GM21390 (cell line): ENCODE results near the gene FRS2.

ENCODE experiments used
- ATAC-seq: cut with Tn5 transposase; IDR thresholded peaks from one replicate; pipeline ENCODE4 v1.9.1; 2021; ENCODE audit not compliant: unreplicated experiment

Gene FRS2

DNA sequence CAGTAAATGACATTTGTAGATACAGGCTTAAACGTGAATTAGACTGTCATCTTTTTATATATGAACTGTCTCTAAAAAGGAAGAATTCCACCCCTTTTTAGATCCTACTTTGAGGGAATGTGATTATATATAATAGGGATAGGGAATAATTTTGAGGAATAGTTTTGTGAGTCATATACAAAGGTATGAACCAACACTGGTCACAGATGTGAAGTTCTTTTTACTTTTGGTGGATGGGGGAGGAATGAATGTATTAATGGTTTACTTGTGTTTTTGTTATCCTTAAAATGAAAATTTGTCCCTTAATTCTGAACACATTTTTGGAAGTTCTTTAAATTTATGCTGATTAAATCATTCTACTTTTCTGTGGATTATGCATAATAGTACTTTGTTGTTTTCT lies 30.4 kb downstream of the FRS2 start:
- ATAC-seq, result no peak

DNA sequence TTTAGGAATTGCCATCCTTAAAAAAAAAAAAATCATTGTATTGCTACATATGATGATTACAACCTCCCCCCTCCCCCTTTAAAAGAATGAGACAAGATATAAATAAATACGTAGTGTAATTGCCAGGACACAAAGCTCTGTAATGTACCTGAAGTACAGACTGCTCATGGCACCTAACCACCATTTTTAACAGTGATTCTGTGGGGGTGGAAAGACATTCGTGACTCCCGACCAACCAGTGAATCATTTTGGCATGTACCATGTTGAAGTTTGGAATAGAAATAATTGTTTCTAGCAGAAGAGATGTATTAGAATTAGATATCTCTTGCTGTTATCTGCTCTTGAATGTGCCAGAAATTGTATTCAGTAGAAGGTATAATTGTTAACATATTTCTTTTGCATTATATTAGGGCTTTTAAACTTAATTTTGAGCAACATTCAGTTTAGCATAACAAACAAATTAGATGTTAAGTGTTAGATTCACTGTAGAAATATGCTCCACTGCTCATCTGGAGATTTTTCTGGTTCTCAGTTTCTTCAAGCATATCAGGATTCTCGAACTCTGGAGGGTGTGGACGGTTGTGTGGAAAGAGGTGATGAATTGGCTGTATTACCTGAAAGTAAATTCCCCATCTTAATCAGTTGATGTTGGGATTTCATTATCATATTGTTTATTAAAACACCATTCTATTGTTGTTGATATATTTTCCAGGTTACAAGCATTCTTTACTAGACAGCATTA lies 31.1 kb downstream of the FRS2 start:
- no peak for ATAC-seq

DNA sequence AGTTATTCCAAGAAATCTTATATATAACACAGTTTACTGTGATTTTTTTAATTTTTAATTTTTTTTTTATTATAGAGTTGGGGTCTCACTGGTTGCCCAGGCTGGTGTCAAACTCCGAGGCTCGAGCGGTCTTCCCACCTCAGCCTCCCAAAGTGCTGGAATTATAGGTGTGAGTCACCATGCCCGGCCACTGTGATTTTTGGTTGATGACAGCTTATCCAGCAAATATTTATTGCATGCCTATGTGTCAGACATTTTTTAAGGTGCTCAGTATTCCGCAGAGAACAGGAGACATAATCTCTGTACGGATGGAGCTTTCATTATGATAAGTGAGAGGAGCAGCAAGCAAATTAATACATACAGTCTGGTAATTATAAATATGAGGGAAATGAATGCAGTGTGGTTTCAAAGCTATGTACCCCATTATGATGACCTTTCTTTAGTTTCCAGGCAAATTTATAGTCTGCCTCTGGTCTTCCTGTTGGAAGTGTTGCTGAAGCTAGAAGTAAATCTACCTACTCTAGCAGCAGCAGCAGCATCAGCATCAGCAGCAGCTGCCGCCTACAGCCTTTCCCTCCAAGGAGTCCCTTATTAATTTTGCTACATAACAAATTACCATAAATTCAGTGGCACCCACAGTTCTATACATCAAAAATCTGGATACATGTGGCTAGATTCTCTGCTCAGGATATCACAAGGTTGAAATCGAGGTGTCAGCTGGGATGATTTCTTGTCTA lies 32.3 kb downstream of the FRS2 start:
- no peak for ATAC-seq

DNA sequence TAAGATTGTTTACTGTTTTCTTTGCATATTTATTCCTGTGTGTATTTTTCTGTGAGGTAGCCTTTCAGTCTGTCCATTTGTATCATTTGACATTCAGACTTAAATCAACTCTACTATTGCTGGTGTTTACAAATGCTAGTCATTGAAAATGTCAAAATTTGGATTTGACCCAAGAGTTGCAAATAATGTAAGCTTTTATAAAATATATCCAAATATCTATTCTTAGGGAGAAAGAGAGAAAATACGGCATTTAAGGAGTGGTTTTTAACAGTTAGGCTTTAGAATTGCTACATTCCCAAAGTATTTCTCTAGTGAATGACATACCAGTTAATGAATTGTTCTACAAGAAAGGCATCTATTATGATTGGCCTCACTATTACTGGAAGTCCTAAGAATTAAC lies 37.9 kb downstream of the FRS2 start:
- ATAC-seq, result no peak

- ATAC-seq, result no peak
Measured at GRCh38 chr12:69508621-69509020, 38.4 kb downstream of the FRS2 start.

- ATAC-seq, result no peak
Measured at GRCh38 chr12:69509308-69509736, 39.1 kb downstream of the FRS2 start.

DNA sequence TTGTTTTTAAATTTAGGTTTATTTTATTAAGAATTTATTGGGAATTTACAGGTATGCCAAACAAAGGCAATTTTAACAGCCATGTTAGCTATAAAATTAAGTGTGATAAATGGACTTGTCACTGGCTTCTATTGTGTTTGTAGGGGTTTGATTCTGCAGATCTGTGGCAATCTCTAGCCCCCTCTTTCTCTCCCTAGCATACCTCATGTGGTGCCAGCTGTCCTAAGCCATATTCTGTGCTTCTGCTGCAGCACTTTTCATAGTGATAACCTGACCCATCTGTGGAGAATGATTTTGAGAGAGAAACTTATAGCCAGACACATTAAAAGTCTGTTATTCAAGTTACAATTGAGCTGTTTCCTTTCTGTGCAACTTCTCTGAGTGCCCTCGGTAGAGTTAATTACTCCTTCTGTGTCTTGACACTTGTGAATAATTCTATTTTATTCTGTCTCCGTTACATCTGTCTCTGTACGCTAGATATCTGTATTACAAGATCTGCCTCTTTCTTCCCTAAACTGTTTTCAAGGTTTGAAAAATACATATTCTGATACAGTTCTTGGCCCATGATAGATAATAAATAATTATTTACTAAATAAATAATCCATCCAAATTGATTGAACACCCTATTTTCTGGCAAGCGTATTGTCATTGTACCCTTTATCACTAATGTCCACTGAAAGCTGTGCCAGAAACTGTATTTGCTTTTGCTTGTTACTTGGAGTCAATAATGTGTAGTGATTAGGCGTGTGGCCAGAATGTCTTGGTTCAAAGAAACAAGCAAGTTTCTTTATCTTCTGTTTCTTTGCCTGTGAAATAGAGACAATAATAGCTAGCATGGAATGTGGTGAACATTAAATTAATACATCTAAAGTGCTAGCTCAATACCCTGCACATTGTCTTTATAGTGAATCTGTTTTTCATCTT lies 40.0 kb downstream of the FRS2 start:
- no peak for ATAC-seq

DNA sequence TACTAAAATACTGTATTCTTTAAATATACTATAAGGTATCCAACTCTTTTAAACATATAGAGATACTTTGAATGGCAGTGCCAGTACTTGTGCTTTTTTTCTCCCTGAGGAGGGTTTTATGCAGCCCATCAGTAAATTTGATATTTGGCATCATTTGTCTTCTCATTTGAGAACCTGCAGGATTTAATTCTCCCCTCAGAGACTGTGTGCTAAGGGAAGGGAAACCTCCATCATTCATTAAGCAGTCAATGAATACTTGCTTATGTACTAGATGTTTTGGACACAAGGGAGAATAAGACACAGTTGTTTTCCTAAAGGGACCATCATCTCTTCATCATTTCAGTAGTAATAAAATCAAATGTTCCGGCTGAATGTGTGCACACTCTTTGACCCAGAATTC lies 40.8 kb downstream of the FRS2 start:
- ATAC-seq, result no peak

- ATAC-seq, result no peak
Measured at GRCh38 chr12:69511469-69512267, 41.5 kb downstream of the FRS2 start.

DNA sequence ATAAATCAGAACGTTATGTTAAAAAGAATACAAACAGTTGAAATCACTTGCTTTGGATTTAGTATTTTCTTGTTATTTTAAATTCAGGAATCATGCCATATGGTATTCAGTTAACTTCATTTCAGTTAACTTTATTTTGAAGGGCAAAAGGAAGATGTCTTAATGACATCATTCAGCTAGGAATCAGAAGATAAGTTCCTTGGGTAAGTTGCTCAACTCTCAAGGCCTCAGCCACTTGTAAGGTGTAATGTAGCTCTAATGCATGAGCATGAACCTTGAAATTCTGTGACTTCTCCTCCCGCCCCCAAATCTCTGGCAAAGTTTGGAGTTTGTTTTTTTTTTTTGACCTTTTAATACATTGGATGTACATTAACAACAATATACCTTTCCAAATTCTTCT lies 42.6 kb downstream of the FRS2 start:
- ATAC-seq, result no peak

DNA sequence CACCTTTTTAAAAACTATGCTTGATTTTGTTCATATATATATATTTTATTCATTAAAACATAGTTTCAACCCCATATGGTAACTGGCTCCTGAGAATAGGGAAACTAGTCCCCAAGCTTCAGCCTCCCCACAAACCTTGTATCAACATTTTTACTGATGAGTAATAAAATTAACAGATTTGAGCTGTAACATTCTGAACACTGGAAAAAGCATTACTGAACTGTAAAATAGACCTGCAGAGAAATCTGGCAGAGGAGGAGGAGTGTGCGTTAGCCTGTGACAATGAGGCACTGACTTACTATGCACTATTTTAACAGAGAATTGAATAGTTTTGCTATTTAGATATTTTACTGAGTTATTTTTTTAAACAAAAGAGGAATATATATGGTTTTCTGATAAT lies 43.1 kb downstream of the FRS2 start:
- no peak for ATAC-seq

- no peak for ATAC-seq
Measured at GRCh38 chr12:69514111-69514510, 43.9 kb downstream of the FRS2 start.

DNA sequence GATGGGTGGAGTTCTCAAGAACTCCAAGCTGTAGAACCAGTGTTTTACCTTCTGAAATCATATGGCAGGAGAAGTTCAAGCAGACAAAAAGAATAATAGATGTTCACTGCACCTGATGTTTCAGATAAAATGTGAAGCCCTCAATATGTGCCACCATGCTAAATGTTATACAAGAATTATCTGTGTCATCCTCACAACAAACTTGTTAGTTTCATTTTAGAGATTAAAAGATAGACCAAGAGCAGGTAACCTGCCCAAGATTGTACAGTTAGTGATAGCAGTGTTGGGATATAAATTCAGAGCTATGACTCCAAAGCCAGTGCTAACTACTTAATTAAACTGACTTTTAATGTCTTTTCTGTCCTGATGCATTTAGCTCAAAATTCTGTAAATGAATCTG lies 44.7 kb downstream of the FRS2 start:
- no peak for ATAC-seq

DNA sequence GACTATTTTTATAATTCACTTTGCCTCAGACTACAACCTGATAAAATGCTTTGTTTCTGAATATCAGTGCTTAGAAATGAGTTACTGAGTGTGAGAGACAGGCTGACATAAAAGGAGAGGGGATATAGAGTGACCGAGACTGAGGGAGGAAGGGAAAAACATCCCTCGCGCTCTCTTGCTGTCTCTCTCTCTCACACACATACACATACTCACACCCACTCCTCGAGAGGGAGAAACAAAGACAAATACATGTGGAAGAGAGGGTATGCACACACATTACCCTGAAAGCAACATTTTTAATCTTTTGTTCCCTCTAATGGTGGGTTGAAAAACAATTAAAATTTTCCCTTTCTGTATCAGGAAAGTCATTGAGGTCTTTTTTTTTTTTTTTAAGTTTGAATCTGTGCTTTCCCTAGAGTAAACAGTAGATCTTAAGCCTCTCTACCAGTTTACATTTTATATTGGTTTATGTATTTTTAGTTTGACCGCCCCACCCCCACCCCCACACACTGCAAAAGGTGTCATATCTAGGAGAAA lies 45.3 kb downstream of the FRS2 start:
- no peak for ATAC-seq

DNA sequence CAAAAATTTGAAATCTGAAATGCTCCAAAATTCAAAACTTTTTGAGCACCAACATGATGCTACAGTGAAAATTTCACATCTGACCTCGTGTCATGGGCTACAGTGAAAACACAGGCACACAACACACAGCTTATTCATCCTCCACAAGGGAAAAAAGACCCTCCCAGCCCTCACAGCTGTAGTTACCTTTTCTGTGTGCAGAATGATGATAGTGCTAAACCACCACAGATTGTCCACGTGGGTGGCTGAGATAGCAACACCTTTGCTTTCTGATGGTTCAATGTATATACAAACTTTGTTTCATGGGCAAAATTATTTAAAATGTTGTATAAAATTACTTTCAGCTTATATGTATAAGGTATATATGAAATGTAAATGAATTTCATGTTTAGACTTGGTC lies 46.8 kb downstream of the FRS2 start:
- ATAC-seq, result no peak

- no peak for ATAC-seq
Measured at GRCh38 chr12:69517406-69517805, 47.2 kb downstream of the FRS2 start.

DNA sequence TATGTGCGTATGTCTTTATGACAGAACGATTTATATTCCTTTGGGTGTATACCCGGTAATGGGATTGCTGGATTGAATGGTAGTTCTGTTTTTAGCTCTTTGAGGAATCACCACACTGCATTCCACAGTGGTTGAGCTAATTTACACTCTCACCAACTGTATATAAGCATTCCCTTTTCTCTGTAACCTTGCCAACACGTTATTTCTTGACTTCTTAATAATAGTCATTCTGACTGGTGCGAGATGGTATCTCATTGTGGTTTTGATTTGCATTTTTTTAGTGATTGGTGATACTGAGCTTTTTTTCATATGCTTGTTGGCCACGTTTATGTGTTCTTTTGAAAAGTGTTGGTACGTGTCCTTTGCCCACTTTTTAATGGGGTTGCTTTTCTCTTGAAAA lies 49.7 kb downstream of the FRS2 start:
- no peak for ATAC-seq

DNA sequence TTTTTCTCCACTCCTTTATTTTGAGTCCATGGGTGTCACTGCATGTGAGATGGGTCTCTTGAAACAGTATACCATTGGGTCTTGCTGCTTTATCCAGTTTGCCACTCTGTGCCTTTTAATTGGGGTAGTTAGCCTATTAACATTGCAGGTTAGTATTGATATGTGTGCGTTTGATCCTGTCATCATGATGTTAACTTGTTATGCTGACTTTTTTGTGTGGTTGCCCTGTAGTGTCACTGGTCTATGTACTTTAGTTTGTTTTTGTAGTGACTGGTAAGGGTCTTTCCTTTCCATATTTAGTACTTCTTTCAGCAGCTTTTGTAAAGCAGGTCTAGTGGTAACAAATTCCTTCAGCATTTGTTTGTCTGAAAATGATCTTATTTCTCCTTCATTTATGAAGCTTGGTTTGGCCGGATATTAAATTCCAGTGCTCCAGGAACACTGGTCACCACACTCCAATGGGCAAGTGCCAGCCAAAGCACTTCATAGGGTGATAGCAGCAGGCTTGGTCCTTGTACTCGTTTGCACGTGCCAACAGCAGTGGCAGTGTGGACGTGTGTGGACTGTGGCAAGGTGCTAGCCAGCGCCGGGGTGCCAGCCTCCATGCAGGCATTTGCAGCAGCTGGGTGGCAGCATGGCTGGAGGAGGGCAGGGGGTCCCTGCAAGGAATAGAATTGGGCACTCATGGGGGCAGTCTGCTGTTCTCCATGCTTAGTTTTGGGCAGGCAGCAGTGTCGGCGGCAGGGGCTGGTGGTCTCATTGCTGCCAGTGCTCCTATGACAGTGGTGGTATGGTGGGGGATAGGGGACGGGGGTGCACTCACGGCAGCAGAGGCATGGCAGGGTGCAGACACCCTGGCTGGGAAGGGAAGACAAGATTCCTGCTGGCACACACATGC lies 53.5 kb downstream of the FRS2 start:
- ATAC-seq, result no peak

- no peak for ATAC-seq
Measured at GRCh38 chr12:69524331-69524630, 54.1 kb downstream of the FRS2 start.
